HG02970 (cell line): Measurements from ENCODE around the gene MSH4.
A peak's percentile ranks its signal among the peaks of the same experiment; 100 is the strongest.
"Not testable (repeated sequence)": the region's sequence is repeated elsewhere in the genome, so short reads cannot be mapped to it uniquely, and the experiment has no call there.

Experiments
- ATAC-seq: cut with Tn5 transposase; IDR thresholded peaks from one replicate; pipeline ENCODE4 v1.9.1; 2021; ENCODE audit warnings: mild to moderate bottlenecking, moderate library complexity, moderate number of reproducible peaks; ENCODE audit not compliant: unreplicated experiment, low FRiP score

Gene MSH4

GRCh38 chr1:75796376-75797272, at the start of gene MSH4:
Gene MSH4, plus strand, starts transcription at chr1:75796882. Its CDS starts 104 bp downstream, at chr1:75796986.
- ATAC-seq, result no peak

- ATAC-seq, result not testable (repeated sequence)
These were observed 39.5 kb upstream of the MSH4 start for GRCh38 chr1:75757210-75757609.

- ATAC-seq, result not testable (repeated sequence)
These were observed 38.1 kb upstream of the MSH4 start for GRCh38 chr1:75758543-75758942.

GRCh38 chr1:75764057-75764655, 32.5 kb upstream of the MSH4 start:
- ATAC-seq, result no peak

- no peak for ATAC-seq
These were observed 30.9 kb upstream of the MSH4 start for GRCh38 chr1:75765697-75766355.

GRCh38 chr1:75768016-75768415, 28.7 kb upstream of the MSH4 start:
- no peak for ATAC-seq

GRCh38 chr1:75770761-75771160, 25.9 kb upstream of the MSH4 start:
- ATAC-seq, result no peak

- ATAC-seq, result no peak
These were observed 24.7 kb upstream of the MSH4 start for GRCh38 chr1:75771978-75772377.

- ATAC-seq, result not testable (repeated sequence)
These were observed 18.9 kb upstream of the MSH4 start for GRCh38 chr1:75777812-75778211.

GRCh38 chr1:75778694-75779093, 18.0 kb upstream of the MSH4 start:
- ATAC-seq, result not testable (repeated sequence)

GRCh38 chr1:75780183-75780582, 16.5 kb upstream of the MSH4 start:
- ATAC-seq, result not testable (repeated sequence)

- ATAC-seq, result not testable (repeated sequence)
These were observed 12.8 kb upstream of the MSH4 start for GRCh38 chr1:75783920-75784319.

GRCh38 chr1:75785320-75785982, 11.2 kb upstream of the MSH4 start:
- ATAC-seq, result peak; percentile 23

- ATAC-seq, result peak; percentile 93
These were observed 10.5 kb upstream of the MSH4 start, which contains the start of gene RABGGTB for GRCh38 chr1:75785983-75786853. Gene RABGGTB, plus strand, starts transcription at chr1:75786256. Its CDS starts 16 bp downstream, at chr1:75786272.

- no peak for ATAC-seq
These were observed 9.7 kb upstream of the MSH4 start for GRCh38 chr1:75786901-75787493.

- no peak for ATAC-seq
These were observed 9.2 kb upstream of the MSH4 start for GRCh38 chr1:75787524-75787923.

GRCh38 chr1:75789988-75790387, 6.7 kb upstream of the MSH4 start:
- no peak for ATAC-seq

- ATAC-seq, result no peak
These were observed 5.7 kb upstream of the MSH4 start for GRCh38 chr1:75791022-75791421.

GRCh38 chr1:75792091-75792490, 4.6 kb upstream of the MSH4 start:
- no peak for ATAC-seq
